SK-N-SH treated with all-trans-retinoic acid at 6 μM for 48 hours (cell line): Measurements from ENCODE around the gene SPTB.

ENCODE experiments used
- ARNTL ChIP-seq: fragments of 450-650 bp; formaldehyde crosslinking; IDR thresholded peaks from 2 replicates; pipeline ENCODE4 v1.5.0; 2020; ENCODE audit warnings: low read depth, mild to moderate bottlenecking, moderate library complexity, borderline replicate concordance
- BACH2 ChIP-seq: fragments of 250-450 bp; sonication (Bioruptor Pico); IDR thresholded peaks from 2 replicates; pipeline ENCODE4 v1.9.0; 2021; ENCODE audit warnings: mild to moderate bottlenecking, borderline replicate concordance
- CREB5 ChIP-seq: fragments of 250-450 bp; sonication (Bioruptor Pico); IDR thresholded peaks from 2 replicates; pipeline ENCODE4 v1.5.1; 2020; ENCODE audit warnings: low read depth, mild to moderate bottlenecking, moderate library complexity
- CSDC2 ChIP-seq: fragments of 250-450 bp; sonication (Bioruptor Pico); IDR thresholded peaks from 2 replicates; pipeline ENCODE4 v1.5.0; 2020; ENCODE audit warnings: mild to moderate bottlenecking, moderate library complexity
- ISL1 ChIP-seq: fragments of 250-450 bp; sonication (Bioruptor Pico); IDR thresholded peaks from 2 replicates; pipeline ENCODE4 v2.1.2; 2022; ENCODE audit warnings: mild to moderate bottlenecking, moderate library complexity
- OSR1 ChIP-seq: fragments of 250-450 bp; sonication (Bioruptor Pico); IDR thresholded peaks from 2 replicates; pipeline ENCODE4 v1.8.0; 2022; ENCODE audit warnings: moderate library complexity, mild to moderate bottlenecking, inconsistent platforms
- PATZ1 ChIP-seq: fragments of 250-450 bp; sonication (Bioruptor Pico); IDR thresholded peaks from 2 replicates; pipeline ENCODE4 v1.8.0; 2020; ENCODE audit warnings: mild to moderate bottlenecking, moderate library complexity, borderline replicate concordance
- PPARA ChIP-seq: fragments of 250-450 bp; sonication (Bioruptor Pico); IDR thresholded peaks from 2 replicates; pipeline ENCODE4 v1.5.0; 2020; ENCODE audit warnings: mild to moderate bottlenecking, borderline replicate concordance
- RARB ChIP-seq: fragments of 250-450 bp; sonication (Bioruptor Pico); IDR thresholded peaks from 2 replicates; pipeline ENCODE4 v1.8.0; 2021; ENCODE audit warnings: mild to moderate bottlenecking, moderate library complexity
- TCF4 ChIP-seq: fragments of 250-450 bp; sonication (Bioruptor Pico); IDR thresholded peaks from 2 replicates; pipeline ENCODE4 v1.8.0; 2021; ENCODE audit warnings: mild to moderate bottlenecking, moderate library complexity, borderline replicate concordance
- ZFP3 ChIP-seq: fragments of 250-450 bp; sonication (Bioruptor Pico); IDR thresholded peaks from 2 replicates; pipeline ENCODE4 v1.5.0; 2020; ENCODE audit warnings: mild to moderate bottlenecking, moderate library complexity
- ZFP30 ChIP-seq: fragments of 450-650 bp; formaldehyde crosslinking; IDR thresholded peaks from 2 replicates; pipeline ENCODE4 v1.5.0; 2022; ENCODE audit warnings: mild to moderate bottlenecking, moderate library complexity
- ZNF70 ChIP-seq: fragments of 450-650 bp; formaldehyde crosslinking; IDR thresholded peaks from 2 replicates; pipeline ENCODE4 v1.5.0; 2020; ENCODE audit warnings: mild to moderate bottlenecking, moderate library complexity
- ZNF8 ChIP-seq: fragments of 450-650 bp; formaldehyde crosslinking; IDR thresholded peaks from 2 replicates; pipeline ENCODE4 v1.5.0; 2020; ENCODE audit warnings: mild to moderate bottlenecking, moderate library complexity

GRCh38 chr14:64826845-64827244 is 52.9 kb downstream of the SPTB start:
- TF ChIP-seq ARNTL (CRISPR knock-in tag) (no peak), OSR1 (CRISPR knock-in tag) (no peak), ISL1 (CRISPR knock-in tag) (no peak), CSDC2 (CRISPR knock-in tag) (no peak), BACH2 (CRISPR knock-in tag) (no peak), CREB5 (CRISPR knock-in tag) (no peak), ZFP30 (CRISPR knock-in tag) (no peak), PATZ1 (CRISPR knock-in tag) (no peak), ZFP3 (CRISPR knock-in tag) (no peak), PPARA (CRISPR knock-in tag) (no peak), ZNF8 (CRISPR knock-in tag) (no peak), ZNF70 (CRISPR knock-in tag) (no peak), RARB (no peak), TCF4 (CRISPR knock-in tag) (no peak)
